Endothelial cell of umbilical vein (primary cell): ENCODE measurements around the gene BEST2. TPM values are rescaled to one million over a fixed set of nuclear protein-coding genes. Genes with fewer than 3 reads are reported as not detected.

Experiments
- BruUV-seq: library from RNA; stranded (reverse); fragments of 400-500 nt; replicated peaks from 2 replicates; lab custom pipeline; 2021; lab: Mats Ljungman, UMichigan
- CTCF ChIA-PET: fragments of 300-600, 350-600 bp; sonication (Branson Sonifier 250); formaldehyde crosslinking; loops from one replicate; lab custom pipeline; 2021; ENCODE audit warnings: antibody characterized with exemption, inconsistent platforms; lab: Charles Lee
- POLR2A ChIA-PET: fragments of 300-600, 350-600 bp; sonication (Branson Sonifier 250); formaldehyde crosslinking; loops from one replicate; lab custom pipeline; 2021; ENCODE audit warnings: antibody characterized with exemption, inconsistent platforms; lab: Charles Lee
- DNase-seq: peaks from one replicate; pipeline ENCODE4 v3.0.0-alpha.2; 2011; ENCODE audit warnings: low read depth, low spot score
- FAIRE-seq: peaks from 2 replicates; lab custom pipeline; 2011; peaks lifted over from hg19 to GRCh38; lab: Jason Lieb, UNC
- H2AFZ ChIP-seq: 2 replicates; pipeline ENCODE4 v1.6.0; 2012; ENCODE audit warnings: low read depth, low read length, control low read depth, inconsistent platforms
- H3K27ac ChIP-seq: 2 replicates; pipeline ENCODE4 v1.5.1; 2011; ENCODE audit warnings: low read depth, mild to moderate bottlenecking, control low read depth, low read length, moderate library complexity; ENCODE audit not compliant: insufficient read depth
- H3K27me3 ChIP-seq, 2 experiments: 2 replicates each; pipeline versions ENCODE4 v1.6.0 to v1.6.1; 2011; ENCODE audit warnings: low read length in 2 of 2, mixed read lengths in 1 of 2; ENCODE audit not compliant: control insufficient read depth in 2 of 2, insufficient read depth in 2 of 2
- H3K36me3 ChIP-seq, 2 experiments: 2 replicates in 1 of 2; 3 replicates in 1 of 2; pipeline ENCODE4 v1.5.1; 2011; ENCODE audit warnings: low read length in 2 of 2, mild to moderate bottlenecking in 1 of 2, moderate library complexity in 1 of 2; ENCODE audit not compliant: control insufficient read depth in 2 of 2, insufficient read depth in 2 of 2; ENCODE audit errors: extremely low read depth in 1 of 2
- H3K4me1 ChIP-seq: 3 replicates; pipeline ENCODE4 v1.5.1; 2011; ENCODE audit warnings: mild to moderate bottlenecking, low read length; ENCODE audit not compliant: control insufficient read depth, insufficient read depth; ENCODE audit errors: extremely low read depth
- H3K4me2 ChIP-seq: 2 replicates; pipeline ENCODE4 v1.6.1; 2011; ENCODE audit warnings: low read length, control low read depth, mixed read lengths; ENCODE audit not compliant: insufficient read depth
- H3K4me3 ChIP-seq, 3 experiments: fragments of 200-600 bp in 1 of 3; sonication (generic), shearing (Covaris generic) in 1 of 3; replicated peaks in 1 of 3; 2 replicates each; pipeline ENCODE4 v1.5.1; 2011 to 2016; ENCODE audit warnings: control low read depth in 3 of 3, low read length in 3 of 3, mild to moderate bottlenecking in 2 of 3, inconsistent platforms in 1 of 3, low read depth in 1 of 3, moderate library complexity in 1 of 3; ENCODE audit not compliant: insufficient read depth in 1 of 3
- H3K79me2 ChIP-seq: 2 replicates; pipeline ENCODE4 v1.6.0; 2012; ENCODE audit warnings: low read length, inconsistent platforms; ENCODE audit not compliant: control insufficient read depth, insufficient read depth
- H3K9ac ChIP-seq: replicated peaks from 2 replicates; pipeline ENCODE3; 2011; ENCODE audit warnings: low read length, control low read depth; ENCODE audit not compliant: insufficient read depth; ENCODE audit errors: extremely low read depth
- H3K9me1 ChIP-seq: replicated peaks from 3 replicates; pipeline ENCODE4 v1.6.0; 2011; ENCODE audit warnings: mild to moderate bottlenecking, low read length; ENCODE audit not compliant: control insufficient read depth, insufficient read depth; ENCODE audit errors: extremely low read depth
- H3K9me3 ChIP-seq: replicated peaks from 2 replicates; pipeline ENCODE4 v1.5.1; 2012; ENCODE audit warnings: low read length, inconsistent platforms; ENCODE audit not compliant: control insufficient read depth, insufficient read depth
- H4K20me1 ChIP-seq: replicated peaks from 2 replicates; pipeline ENCODE3; 2011; ENCODE audit warnings: mild to moderate bottlenecking, low read length; ENCODE audit not compliant: control insufficient read depth, insufficient read depth; ENCODE audit errors: extremely low read depth
- CTCF ChIP-seq, 2 donors: IDR thresholded peaks; 1 replicate in 1 of 2; 2 replicates in 1 of 2; pipeline ENCODE4 v1.5.1; 2011; ENCODE audit warnings: low read length in 2 of 2, mild to moderate bottlenecking in 2 of 2, moderate library complexity in 2 of 2, control low read depth in 1 of 2, inconsistent platforms in 1 of 2, low read depth in 1 of 2; ENCODE audit not compliant: insufficient read depth in 1 of 2; ENCODE audit errors: extremely low read depth in 1 of 2
- EZH2 ChIP-seq: IDR thresholded peaks from 2 replicates; pipeline ENCODE4 v1.6.1; 2012; ENCODE audit warnings: borderline replicate concordance, low read depth, mild to moderate bottlenecking, moderate library complexity, low read length, inconsistent platforms; ENCODE audit not compliant: severe bottlenecking
- FOS ChIP-seq: IDR thresholded peaks from 2 replicates; pipeline ENCODE4 v1.6.1; 2011; ENCODE audit warnings: mild to moderate bottlenecking, low read length, moderate library complexity, borderline replicate concordance; ENCODE audit not compliant: insufficient read depth
- GATA2 ChIP-seq: IDR thresholded peaks from 2 replicates; pipeline ENCODE4 v1.7.0; 2011; ENCODE audit warnings: low read depth, mild to moderate bottlenecking, moderate library complexity, mixed read lengths, low read length; ENCODE audit not compliant: insufficient read length, insufficient read depth
- JUN ChIP-seq: IDR thresholded peaks from 2 replicates; pipeline ENCODE4 v1.6.1; 2011; ENCODE audit warnings: borderline replicate concordance, low read depth; ENCODE audit not compliant: insufficient read length, insufficient read depth
- MYC ChIP-seq: IDR thresholded peaks from one replicate; pipeline ENCODE4 v1.6.1; 2011; ENCODE audit warnings: mild to moderate bottlenecking, low read depth, low read length
- POLR2A ChIP-seq: IDR thresholded peaks from 2 replicates; pipeline ENCODE4 v1.6.1; 2012; ENCODE audit warnings: low read depth, mild to moderate bottlenecking, control low read depth, low read length
- POLR2AphosphoS5 ChIP-seq: IDR thresholded peaks from 2 replicates; pipeline ENCODE4 v1.6.1; 2012; ENCODE audit warnings: low read depth, mild to moderate bottlenecking, control low read depth, low read length, moderate library complexity; ENCODE audit not compliant: insufficient read depth
- dilution Hi-C: fragments of 300-500 bp; cut with MboI; formaldehyde crosslinking; loops from one replicate; pipeline ENCODE4 v1.15.0; 2019; ENCODE audit warnings: low sequenced_read_pairs; ENCODE audit not compliant: extremely low pct_ligation_motif_present
- intact Hi-C: fragments of 100-400 bp; cut with micrococcal nuclease; formaldehyde crosslinking; loops from one replicate; pipeline ENCODE4 v1.10.0; 2022
- polyA plus RNA-seq, 4 experiments: library from polyadenylated mRNA; depleted of rRNA in 3 of 4; stranded (reverse) in 3 of 4; unstranded in 1 of 4; fragments of >200 nt; gene quantifications; 2 replicates each; pipeline versions ENCODE4 v1.2.1 to v1.2.3, GENCODE V29; 2011 to 2012; ENCODE audit warnings: missing spikeins in 1 of 4
- total RNA-seq: library from RNA; stranded (reverse); gene quantifications from 2 replicates; pipeline ENCODE4 v1.2.3, GENCODE V29; 2021
- TF ChIP-seq, protein P1 (sequence below): IDR thresholded peaks from 2 replicates; pipeline ENCODE4 v1.6.1; 2011; ENCODE audit not compliant: insufficient read depth, insufficient read length

BEST2 gene
- total and polyA plus RNA-seq, 2 donors (not counting 3 experiments of a cell fraction or from before 2014, with no cell fraction given) = not detected

DNA sequence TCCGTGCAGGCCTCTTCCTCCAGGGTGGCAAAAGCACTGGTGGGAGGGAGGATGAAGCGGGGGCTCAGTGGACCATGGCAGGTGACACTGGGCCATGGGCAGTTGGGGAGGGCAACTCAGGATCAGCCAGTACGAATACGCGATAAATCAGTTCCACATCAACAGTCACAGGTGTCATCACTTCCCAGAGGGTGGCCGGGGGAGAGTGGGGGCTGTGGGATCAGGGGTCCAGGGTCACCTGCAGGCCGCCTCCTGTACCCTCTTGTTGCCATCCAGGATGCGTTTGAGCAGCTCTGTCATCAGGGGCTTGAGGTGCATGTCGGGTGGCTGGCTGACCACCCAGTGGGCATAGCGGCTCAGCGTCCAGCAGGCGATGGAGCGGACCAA lies 45.3 kb upstream of the BEST2 start:
- Histone ChIP-seq H3K27ac (no peak overlapping the region), H3K79me2 (peaks cover under 1% of the 10 kb centered on the region), H4K20me1 (no peaks in the 10 kb centered on the region), H3K36me3 (peaks cover 26 to 56% of the 10 kb centered on the region in 2 experiments), H3K9me3 (no peaks in the 10 kb centered on the region), H3K4me3 (no peak overlapping the region), H3K9me1 (no peaks in the 10 kb centered on the region), H3K4me2 (no peak overlapping the region), H3K4me1 (no peaks in the 10 kb centered on the region), H2AFZ (no peak overlapping the region), H3K27me3 (no peaks in the 10 kb centered on the region), H3K9ac (no peak overlapping the region)
- intact Hi-C loops (no loop called here), dilution Hi-C loops (no loop called here)
- no peak for DNase-seq
- BruUV-seq = no TSS peak
- ChIA-PET POLR2A (no interaction called here), CTCF (no interaction called here)
- TF ChIP-seq CTCF (IDR thresholded peaks at IDR 0.05; ENCODE audit: extremely low read depth in 1 of 2, insufficient read depth in 1 of 2, low read depth in 1 of 2, low read length in 2 of 2) = no peak
- no peak for TF ChIP-seq EZH2
- no peak for TF ChIP-seq JUN
- no peak for TF ChIP-seq GATA2
- no peak for TF ChIP-seq POLR2AphosphoS5
- no peak for FAIRE-seq

DNA sequence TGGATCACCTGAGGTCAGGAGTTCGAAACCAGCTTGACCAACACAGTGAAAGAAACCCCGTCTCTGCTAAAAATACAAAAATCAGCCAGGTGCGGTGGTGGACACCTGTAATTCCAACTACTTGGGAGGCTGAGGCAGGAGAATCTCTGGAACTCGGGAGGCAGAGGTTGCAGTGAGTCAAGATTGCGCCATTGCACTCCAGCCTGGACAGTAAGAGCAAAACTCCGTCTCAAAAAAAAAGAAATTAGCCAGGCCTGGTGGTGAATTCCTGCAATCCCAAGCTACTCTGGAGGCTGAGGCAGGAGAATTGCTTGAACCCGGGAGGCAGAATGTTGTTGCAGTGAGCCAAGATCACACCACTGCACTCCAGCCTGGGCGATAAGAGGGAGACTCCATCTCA lies 43.0 kb upstream of the BEST2 start:
- no peaks in the 10 kb centered on the region for H3K4me1 ChIP-seq
- dilution Hi-C loops = no loop called here
- no peaks in the 10 kb centered on the region for H3K27me3 ChIP-seq
- intact Hi-C loops = no loop called here
- BruUV-seq = no TSS peak
- H3K4me2 ChIP-seq = no peak overlapping the region
- H3K9ac ChIP-seq = no peak overlapping the region
- H3K4me3 ChIP-seq = no peak overlapping the region
- H3K9me1 ChIP-seq = no peaks in the 10 kb centered on the region
- H3K79me2 ChIP-seq = peaks cover 3% of the 10 kb centered on the region
- peaks cover 26 to 42% of the 10 kb centered on the region in 2 experiments for H3K36me3 ChIP-seq
- ChIA-PET POLR2A (no interaction called here), CTCF (no interaction called here)
- H2AFZ ChIP-seq = no peak overlapping the region
- DNase-seq = no peak
- TF ChIP-seq GATA2 (no peak), FOS (no peak), POLR2A (no peak), JUN (no peak), CTCF (IDR thresholded peaks at IDR 0.05; ENCODE audit: extremely low read depth in 1 of 2, insufficient read depth in 1 of 2, low read depth in 1 of 2, low read length in 2 of 2) (no peak), POLR2AphosphoS5 (no peak), EZH2 (no peak), MYC (no peak)
- TF ChIP-seq, protein P1, sequence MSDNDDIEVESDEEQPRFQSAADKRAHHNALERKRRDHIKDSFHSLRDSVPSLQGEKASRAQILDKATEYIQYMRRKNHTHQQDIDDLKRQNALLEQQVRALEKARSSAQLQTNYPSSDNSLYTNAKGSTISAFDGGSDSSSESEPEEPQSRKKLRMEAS = no peak
- H3K27ac ChIP-seq = no peak overlapping the region
- H3K9me3 ChIP-seq = no peaks in the 10 kb centered on the region
- peak; percentile 33 for FAIRE-seq
- H4K20me1 ChIP-seq = no peaks in the 10 kb centered on the region
